Measurements from ENCODE around the gene SMIM14.

- TF ChIP-seq RAD21 (IDR thresholded peaks at IDR 0.05 in 1 of 2, conservative IDR thresholded peaks at IDR 0.05 in 1 of 2; ENCODE audit: low read depth in 2 of 2, low read length in 2 of 2) (no peak), BACH1 (IDR thresholded peaks at IDR 0.05; ENCODE audit: low read length) (no peak), CTCF (IDR thresholded peaks at IDR 0.05; ENCODE audit: control extremely low read depth in 1 of 3, insufficient read depth in 1 of 3, low read depth in 1 of 3, low read length in 3 of 3) (no peak), MAX (IDR thresholded peaks at IDR 0.05) (no peak), ZNF274 (IDR thresholded peaks at IDR 0.05; ENCODE audit: borderline replicate concordance, extremely low read depth, low read length) (no peak), EZH2 (IDR thresholded peaks at IDR 0.05; ENCODE audit: low read depth, low read length, severe bottlenecking) (no peak)
Measured at GRCh38 chr4:39668887-39669286, 30.2 kb upstream of the SMIM14 start.
